ENCODE data around the gene LRP1.

LRP1 gene

GRCh38 chr12:57142121-57142520, 13.8 kb downstream of the LRP1 start:
- H3K27ac ChIP-seq (ENCODE audit: low read depth, low read length), result no peak overlapping the region
- H3K9me2 ChIP-seq (replicated peaks; ENCODE audit: control insufficient read depth, low read length), result no peaks in the 10 kb centered on the region
- H3K4me3 ChIP-seq (ENCODE audit: low read length), result no peak overlapping the region
- H3K9me3 ChIP-seq (ENCODE audit: control insufficient read depth, insufficient read depth, low read length), result no peaks in the 10 kb centered on the region
- TF ChIP-seq EZH2phosphoT487 (IDR thresholded peaks at IDR 0.05; ENCODE audit: borderline replicate concordance, low read length) (no peak), CTCF (IDR thresholded peaks at IDR 0.05; ENCODE audit: low read depth, low read length, poor library complexity, severe bottlenecking) (no peak)
- H3F3A ChIP-seq (ENCODE audit: control insufficient read depth, insufficient read depth), result no peaks in the 10 kb centered on the region
- no peak overlapping the region for H3K4me2 ChIP-seq (ENCODE audit: low read length)
- no peaks in the 10 kb centered on the region for H3K36me3 ChIP-seq (ENCODE audit: control insufficient read depth, low read length)
- H3K4me1 ChIP-seq (ENCODE audit: control insufficient read depth, low read length), result no peaks in the 10 kb centered on the region
- no peaks in the 10 kb centered on the region for H4K20me1 ChIP-seq (ENCODE audit: control insufficient read depth, insufficient read depth, low read depth, low read length)
- H3K79me2 ChIP-seq (ENCODE audit: control insufficient read depth, low read length), result no peaks in the 10 kb centered on the region
- peaks cover 2% of the 10 kb centered on the region; the same call in 1 of the 2 replicates for H3K27me3 ChIP-seq (ENCODE audit: control insufficient read depth, low read length)

GRCh38 chr12:57142727-57143126, 14.4 kb downstream of the LRP1 start:
- H3K9me3 ChIP-seq (ENCODE audit: control insufficient read depth, insufficient read depth, low read length), result no peaks in the 10 kb centered on the region
- H3K9me2 ChIP-seq (replicated peaks; ENCODE audit: control insufficient read depth, low read length), result no peaks in the 10 kb centered on the region
- H3K4me1 ChIP-seq (ENCODE audit: control insufficient read depth, low read length), result peaks cover 4% of the 10 kb centered on the region; the same call in 1 of the 2 replicates
- no peak overlapping the region for H3K27ac ChIP-seq (ENCODE audit: low read depth, low read length)
- H4K20me1 ChIP-seq (ENCODE audit: control insufficient read depth, insufficient read depth, low read depth, low read length), result no peaks in the 10 kb centered on the region
- no peaks in the 10 kb centered on the region for H3F3A ChIP-seq (ENCODE audit: control insufficient read depth, insufficient read depth)
- peaks cover 2% of the 10 kb centered on the region; the same call in 1 of the 2 replicates for H3K27me3 ChIP-seq (ENCODE audit: control insufficient read depth, low read length)
- no peak overlapping the region for H3K4me3 ChIP-seq (ENCODE audit: low read length)
- H3K4me2 ChIP-seq (ENCODE audit: low read length), result no peak overlapping the region
- no peaks in the 10 kb centered on the region for H3K79me2 ChIP-seq (ENCODE audit: control insufficient read depth, low read length)
- no peaks in the 10 kb centered on the region for H3K36me3 ChIP-seq (ENCODE audit: control insufficient read depth, low read length)
- TF ChIP-seq EZH2phosphoT487 (IDR thresholded peaks at IDR 0.05; ENCODE audit: borderline replicate concordance, low read length), result no peak
- TF ChIP-seq CTCF (IDR thresholded peaks at IDR 0.05; ENCODE audit: low read depth, low read length, poor library complexity, severe bottlenecking), result no peak

- Histone ChIP-seq H3K27ac (ENCODE audit: low read depth, low read length) (no peak overlapping the region), H3K9me2 (replicated peaks; ENCODE audit: control insufficient read depth, low read length) (no peaks in the 10 kb centered on the region), H3K9me3 (ENCODE audit: control insufficient read depth, insufficient read depth, low read length) (no peaks in the 10 kb centered on the region), H3K27me3 (ENCODE audit: control insufficient read depth, low read length) (peaks cover 2% of the 10 kb centered on the region; the same call in 1 of the 2 replicates), H3K79me2 (ENCODE audit: control insufficient read depth, low read length) (no peaks in the 10 kb centered on the region), H3F3A (ENCODE audit: control insufficient read depth, insufficient read depth) (no peaks in the 10 kb centered on the region), H4K20me1 (ENCODE audit: control insufficient read depth, insufficient read depth, low read depth, low read length) (no peaks in the 10 kb centered on the region), H3K36me3 (ENCODE audit: control insufficient read depth, low read length) (no peaks in the 10 kb centered on the region), H3K4me2 (ENCODE audit: low read length) (no peak overlapping the region), H3K4me3 (ENCODE audit: low read length) (no peak overlapping the region), H3K4me1 (ENCODE audit: control insufficient read depth, low read length) (peaks cover 4% of the 10 kb centered on the region; the same call in 1 of the 2 replicates)
- TF ChIP-seq EZH2phosphoT487 (IDR thresholded peaks at IDR 0.05; ENCODE audit: borderline replicate concordance, low read length) (no peak), CTCF (IDR thresholded peaks at IDR 0.05; ENCODE audit: low read depth, low read length, poor library complexity, severe bottlenecking) (no peak)
Measured at GRCh38 chr12:57143454-57143853, 15.2 kb downstream of the LRP1 start.

Measured in DOHH2 (cell line).